ENCODE measurements around the gene LSR. TPM values are rescaled to one million over a fixed set of nuclear protein-coding genes. Genes with fewer than 3 reads are reported as not detected.
"Not testable (repeated sequence)": the region's sequence is repeated elsewhere in the genome, so short reads cannot be mapped to it uniquely, and the experiment has no call there.

LSR gene
- total RNA-seq, 8 experiments from 2014 or later = 1.1 to 8.6 (median 2.6) TPM

GRCh38 chr19:35278578-35279284 lies 29.9 kb downstream of the LSR start:
- H3K4me3 ChIP-seq = no peak overlapping the region
- 80 to 100% (median 90%) methylated on average over 1 to 13 of the region's 45 CpGs; no CpG with 5 or more reads in 4 of the 10 experiments for WGBS, 10 experiments
- H3K27ac ChIP-seq = no peak overlapping the region
- in situ Hi-C loops (cut with MboI; ENCODE audit: low pct_unique_long_range_greater_than_20kb in 2 of 9, low sequenced_read_pairs in 9 of 9, unreplicated experiment in 9 of 9) = no loop called here
- peaks cover 6 to 10% of the 10 kb centered on the region in 2 donors for H3K4me1 ChIP-seq (replicated peaks in 1 of 2)
- ATAC-seq (replicated peaks in 6 of 8) = no peak

- in situ Hi-C loops (cut with MboI; ENCODE audit: low pct_unique_long_range_greater_than_20kb in 2 of 9, low sequenced_read_pairs in 9 of 9, unreplicated experiment in 9 of 9) = no loop called here
- Histone ChIP-seq H3K27ac (no peak overlapping the region), H3K4me1 (replicated peaks in 1 of 2) (peaks cover 6 to 10% of the 10 kb centered on the region in 2 donors), H3K4me3 (no peak overlapping the region)
- 67% methylated on average over 4 of the region's 11 CpGs; no CpG with 5 or more reads in 9 of the 10 experiments for WGBS, 10 experiments
- ATAC-seq (replicated peaks in 6 of 8) = no peak
Measured at GRCh38 chr19:35279374-35279773, 30.6 kb downstream of the LSR start.

GRCh38 chr19:35279985-35280821 lies 31.4 kb downstream of the LSR start:
- Histone ChIP-seq H3K27ac (no peak overlapping the region), H3K4me1 (replicated peaks in 1 of 2) (peaks cover 13 to 17% of the 10 kb centered on the region in 2 donors), H3K4me3 (no peak overlapping the region)
- 56 to 100% (median 83%) methylated on average over 2 to 5 of the region's 12 CpGs; no CpG with 5 or more reads in 4 of the 10 experiments for WGBS, 10 experiments
- in situ Hi-C loops (cut with MboI; ENCODE audit: low pct_unique_long_range_greater_than_20kb in 2 of 9, low sequenced_read_pairs in 9 of 9, unreplicated experiment in 9 of 9) = no loop called here
- ATAC-seq (replicated peaks in 6 of 8) = peak in 6 of 8 experiments; percentile 5 to 65 (median 38)

GRCh38 chr19:35281303-35281702 lies 32.5 kb downstream of the LSR start:
- Histone ChIP-seq H3K4me3 (no peak overlapping the region), H3K4me1 (replicated peaks in 1 of 2) (peaks cover 13 to 20% of the 10 kb centered on the region in 2 donors), H3K27ac (no peak overlapping the region)
- in situ Hi-C loops (cut with MboI; ENCODE audit: low pct_unique_long_range_greater_than_20kb in 2 of 9, low sequenced_read_pairs in 9 of 9, unreplicated experiment in 9 of 9) = no loop called here
- 0 to 100% (median 80%) methylated on average over 1 to 2 of the region's 4 CpGs; no CpG with 5 or more reads in 6 of the 10 experiments for WGBS, 10 experiments
- ATAC-seq (replicated peaks in 6 of 8) = peak in 3 of 8 experiments; percentile 10 to 35 (median 24)

GRCh38 chr19:35284153-35285094 lies 35.6 kb downstream of the LSR start:
- 10 to 100% (median 56%) methylated on average over 2 to 9 of the region's 17 CpGs; no CpG with 5 or more reads in 2 of the 10 experiments for WGBS, 10 experiments
- in situ Hi-C loops (cut with MboI; ENCODE audit: low pct_unique_long_range_greater_than_20kb in 2 of 9, low sequenced_read_pairs in 9 of 9, unreplicated experiment in 9 of 9) = no loop called here
- ATAC-seq (replicated peaks in 6 of 8) = peak in 4 of 8 experiments; percentile 16 to 70 (median 66)
- Histone ChIP-seq H3K4me1 (replicated peaks in 1 of 2) (peaks cover 13 to 19% of the 10 kb centered on the region in 2 donors), H3K27ac (no peak overlapping the region), H3K4me3 (no peak overlapping the region)

- H3K4me1 ChIP-seq (replicated peaks in 1 of 2) = peaks cover 9 to 14% of the 10 kb centered on the region in 2 donors
- no peak overlapping the region for H3K4me3 ChIP-seq
- ATAC-seq (replicated peaks in 6 of 8) = peak in 1 of 8 experiments; percentile 19
- H3K27ac ChIP-seq = no peak overlapping the region
- 0% methylated on average over 1 of the region's 1 CpG; no CpG with 5 or more reads in 8 of the 10 experiments for WGBS, 10 experiments
- in situ Hi-C loops (cut with MboI; ENCODE audit: low pct_unique_long_range_greater_than_20kb in 2 of 9, low sequenced_read_pairs in 9 of 9, unreplicated experiment in 9 of 9) = no loop called here
Measured at GRCh38 chr19:35285095-35285449, 36.3 kb downstream of the LSR start.

- WGBS, 10 experiments = 0 to 100% (median 84%) methylated on average over 1 to 3 of the region's 3 CpGs
- H3K27ac ChIP-seq; in situ Hi-C loops (cut with MboI; ENCODE audit: low pct_unique_long_range_greater_than_20kb in 2 of 9, low sequenced_read_pairs in 9 of 9, unreplicated experiment in 9 of 9); ATAC-seq (replicated peaks in 6 of 8); H3K4me3 ChIP-seq: not testable (repeated sequence)
- H3K4me1 ChIP-seq (replicated peaks in 1 of 2) = peaks cover 7 to 12% of the 10 kb centered on the region in 2 donors
Measured at GRCh38 chr19:35285465-35285864, 36.7 kb downstream of the LSR start.

GRCh38 chr19:35286101-35286500 lies 37.3 kb downstream of the LSR start:
- peaks cover 7 to 17% of the 10 kb centered on the region in 2 donors for H3K4me1 ChIP-seq (replicated peaks in 1 of 2)
- H3K4me3 ChIP-seq; ATAC-seq (replicated peaks in 6 of 8); in situ Hi-C loops (cut with MboI; ENCODE audit: low pct_unique_long_range_greater_than_20kb in 2 of 9, low sequenced_read_pairs in 9 of 9, unreplicated experiment in 9 of 9); H3K27ac ChIP-seq: not testable (repeated sequence)
- WGBS, 10 experiments = 50 to 100% (median 76%) methylated on average over 1 to 3 of the region's 5 CpGs; no CpG with 5 or more reads in 2 of the 10 experiments

- Histone ChIP-seq H3K4me1 (replicated peaks in 1 of 2) (peaks cover 7 to 19% of the 10 kb centered on the region in 2 donors), H3K4me3 (no peak overlapping the region), H3K27ac (no peak overlapping the region)
- 22 to 100% (median 67%) methylated on average over 2 to 5 of the region's 10 CpGs; no CpG with 5 or more reads in 6 of the 10 experiments for WGBS, 10 experiments
- no peak for ATAC-seq (replicated peaks in 6 of 8)
- in situ Hi-C loops (cut with MboI; ENCODE audit: low pct_unique_long_range_greater_than_20kb in 2 of 9, low sequenced_read_pairs in 9 of 9, unreplicated experiment in 9 of 9) = no loop called here
Measured at GRCh38 chr19:35287713-35288112, 38.9 kb downstream of the LSR start.

GRCh38 chr19:35288331-35288730 lies 39.5 kb downstream of the LSR start:
- in situ Hi-C loops (cut with MboI; ENCODE audit: low pct_unique_long_range_greater_than_20kb in 2 of 9, low sequenced_read_pairs in 9 of 9, unreplicated experiment in 9 of 9) = no loop called here
- WGBS, 10 experiments = 25 to 100% (median 60%) methylated on average over 1 to 2 of the region's 2 CpGs; no CpG with 5 or more reads in 4 of the 10 experiments
- no peak for ATAC-seq (replicated peaks in 6 of 8)

GRCh38 chr19:35288906-35289305 lies 40.1 kb downstream of the LSR start:
- peak in 2 of 8 experiments; percentile 17 to 27 for ATAC-seq (replicated peaks in 6 of 8)
- in situ Hi-C loops (cut with MboI; ENCODE audit: low pct_unique_long_range_greater_than_20kb in 2 of 9, low sequenced_read_pairs in 9 of 9, unreplicated experiment in 9 of 9) = no loop called here
- Histone ChIP-seq H3K4me1 (replicated peaks in 1 of 2) (peaks cover 7 to 27% of the 10 kb centered on the region in 2 donors), H3K27ac (no peak overlapping the region), H3K4me3 (no peak overlapping the region)
- WGBS, 10 experiments = 14 to 100% (median 80%) methylated on average over 1 to 5 of the region's 5 CpGs; no CpG with 5 or more reads in 3 of the 10 experiments

More at GRCh38 chr19:35288331-35288730, 39.5 kb downstream of the LSR start:
- no peak overlapping the region for H3K27ac ChIP-seq
- H3K4me3 ChIP-seq = no peak overlapping the region
- peaks cover 7 to 21% of the 10 kb centered on the region in 2 donors for H3K4me1 ChIP-seq (replicated peaks in 1 of 2)
